ENCODE data around the gene NETO2.

DNA sequence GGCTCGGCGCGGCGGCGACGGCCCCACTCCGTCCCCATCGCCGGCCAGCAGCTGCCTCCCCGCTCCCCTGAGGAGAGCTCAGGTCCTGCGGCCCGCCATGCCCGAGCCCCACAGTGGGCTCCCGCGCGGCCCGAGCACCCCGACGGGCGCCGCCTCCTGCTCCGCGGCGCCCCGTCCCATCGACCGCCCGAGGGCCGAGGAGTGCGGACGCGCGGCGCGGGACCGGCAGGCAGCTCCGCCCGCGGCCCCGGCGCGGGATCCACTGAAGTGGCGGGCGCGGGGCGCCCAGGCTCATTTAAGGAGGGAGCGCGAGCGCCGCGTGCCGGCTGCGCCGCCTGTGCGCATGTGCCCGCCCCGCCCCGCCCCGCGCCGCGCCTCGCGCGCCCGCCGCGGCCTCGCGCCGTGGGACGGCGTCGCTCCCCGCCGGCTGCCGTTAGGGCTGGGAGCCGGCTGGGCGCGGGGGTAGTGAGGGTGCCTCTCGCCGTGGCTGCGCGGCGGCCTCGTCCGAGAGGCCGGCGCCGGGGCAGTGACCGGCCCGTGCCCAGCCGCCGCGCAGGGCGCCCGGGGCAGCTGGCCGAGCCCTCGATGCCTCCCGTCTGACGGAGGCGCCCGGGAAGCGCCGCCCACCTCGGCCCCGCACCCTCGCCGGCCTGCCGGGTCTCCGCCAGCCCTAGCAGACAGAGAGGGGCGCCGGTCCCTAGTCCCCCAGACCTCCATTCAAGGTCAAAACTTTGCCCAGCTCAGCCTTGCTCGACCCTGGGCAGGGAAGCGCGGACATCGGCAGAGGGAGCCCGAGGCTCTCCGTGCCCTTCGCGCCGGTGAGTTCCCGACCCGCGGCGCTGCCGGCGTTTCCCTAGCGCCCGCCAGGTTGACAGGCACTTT is at the start of gene NETO2:
- TF ChIP-seq, protein P1, sequence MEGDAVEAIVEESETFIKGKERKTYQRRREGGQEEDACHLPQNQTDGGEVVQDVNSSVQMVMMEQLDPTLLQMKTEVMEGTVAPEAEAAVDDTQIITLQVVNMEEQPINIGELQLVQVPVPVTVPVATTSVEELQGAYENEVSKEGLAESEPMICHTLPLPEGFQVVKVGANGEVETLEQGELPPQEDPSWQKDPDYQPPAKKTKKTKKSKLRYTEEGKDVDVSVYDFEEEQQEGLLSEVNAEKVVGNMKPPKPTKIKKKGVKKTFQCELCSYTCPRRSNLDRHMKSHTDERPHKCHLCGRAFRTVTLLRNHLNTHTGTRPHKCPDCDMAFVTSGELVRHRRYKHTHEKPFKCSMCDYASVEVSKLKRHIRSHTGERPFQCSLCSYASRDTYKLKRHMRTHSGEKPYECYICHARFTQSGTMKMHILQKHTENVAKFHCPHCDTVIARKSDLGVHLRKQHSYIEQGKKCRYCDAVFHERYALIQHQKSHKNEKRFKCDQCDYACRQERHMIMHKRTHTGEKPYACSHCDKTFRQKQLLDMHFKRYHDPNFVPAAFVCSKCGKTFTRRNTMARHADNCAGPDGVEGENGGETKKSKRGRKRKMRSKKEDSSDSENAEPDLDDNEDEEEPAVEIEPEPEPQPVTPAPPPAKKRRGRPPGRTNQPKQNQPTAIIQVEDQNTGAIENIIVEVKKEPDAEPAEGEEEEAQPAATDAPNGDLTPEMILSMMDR (conservative IDR thresholded peaks at IDR 0.05 in 1 of 2, IDR thresholded peaks at IDR 0.05 in 1 of 2; ENCODE audit: extremely low read depth in 1 of 2, insufficient read depth in 1 of 2, low read depth in 1 of 2, low read length in 2 of 2): peak; percentile 22 to 64
- no peak for TF ChIP-seq EZH2 (IDR thresholded peaks at IDR 0.05; ENCODE audit: borderline replicate concordance, low read length)
